ENCODE results near the gene SYNGR3. TPM values are rescaled to one million over a fixed set of nuclear protein-coding genes. Genes with fewer than 3 reads are reported as not detected.
A peak's percentile ranks its signal among the peaks of the same experiment; 100 is the strongest.

The SYNGR3 gene
- total RNA-seq (10 to 100 TPM in 1 of 9 donors, 1 to 10 TPM in 3, under 1 TPM in 3, not detected in 2; 0.54 to 10.9 (median 1.1) TPM), polyA plus RNA-seq (1 to 10 TPM; 3.2 to 5.2 (median 4.4) TPM)
- long read RNA-seq, donor 1: 0 reads
- long read RNA-seq, donor 2: 0 reads
- long read RNA-seq, donor 3: 0 reads
- long read RNA-seq, donor 4: 0 reads
- long read RNA-seq, donor 5, partial matches to known transcripts: 1 of 6 reads
- long read RNA-seq, donor 5, other reads (novel, unspliced or antisense): 0 of 6 reads
- long read RNA-seq, donor 6: 0 reads
- long read RNA-seq, donor 7: 0 reads
- long read RNA-seq, donor 8, partial matches to known transcripts: 0 of 1 reads
- long read RNA-seq, donor 8, other reads (novel, unspliced or antisense): 0 of 1 reads
- long read RNA-seq, donor 9: 0 reads
- long read RNA-seq, donor 10, partial matches to known transcripts: 0 of 3 reads
- long read RNA-seq, donor 10, other reads (novel, unspliced or antisense): 0 of 3 reads

- DNase-seq: no peak
- TF ChIP-seq POLR2A (IDR thresholded peaks at IDR 0.05): no peak
- TF ChIP-seq CTCF (IDR thresholded peaks at IDR 0.05): no peak
- Histone ChIP-seq H3K4me3 (no peak within 1 kb of the TSS), H3K4me1 (replicated peaks in 1 of 2) (peaks cover 4 to 31% of the 10 kb centered on the region in 2 donors), H3K36me3 (replicated peaks in 1 of 2) (peaks cover 0 to 19% of the 10 kb centered on the region in 2 donors), H3K27me3 (peaks cover 22% of the 10 kb centered on the region), H3K27ac (peak within 1 kb of the TSS in 1 of 5 donors; percentile 52), H3K9me3 (replicated peaks in 1 of 3) (no peaks in the 10 kb centered on the region)
- intact Hi-C loops (cut with DNase I): no loop called here
- WGBS, 4 donors: 6 to 19% (median 6%) methylated on average over 14 to 67 of the region's 67 CpGs; no CpG with 5 or more reads in 1 of the 4 donors
Measured at GRCh38 chr16:1989209-1990100, at the start of gene SYNGR3. Gene SYNGR3, plus strand, starts transcription at chr16:1989970. Its CDS starts 133 bp downstream, at chr16:1990103.

GRCh38 chr16:1940273-1941161, 49.3 kb upstream of the SYNGR3 start:
- H3K4me1 ChIP-seq (replicated peaks in 1 of 2): peaks cover 7 to 11% of the 10 kb centered on the region in 2 donors
- TF ChIP-seq POLR2A (IDR thresholded peaks at IDR 0.05): no peak
- TF ChIP-seq CTCF (IDR thresholded peaks at IDR 0.05): no peak
- no peak for DNase-seq
- no peak overlapping the region for H3K4me3 ChIP-seq
- H3K9me3 ChIP-seq (replicated peaks in 1 of 3): no peaks in the 10 kb centered on the region
- intact Hi-C loops (cut with DNase I): no loop called here
- H3K27me3 ChIP-seq: no peaks in the 10 kb centered on the region
- WGBS, 4 donors: 86 to 95% (median 89%) methylated on average over 22 to 23 of the region's 23 CpGs
- no peak overlapping the region for H3K27ac ChIP-seq
- H3K36me3 ChIP-seq (replicated peaks in 1 of 2): peaks cover 0 to 30% of the 10 kb centered on the region in 2 donors

- intact Hi-C loops (cut with DNase I): no loop called here
- DNase-seq: no peak
- no peaks in the 10 kb centered on the region for H3K9me3 ChIP-seq (replicated peaks in 1 of 3)
- H3K4me1 ChIP-seq (replicated peaks in 1 of 2): peaks cover 7 to 11% of the 10 kb centered on the region in 2 donors
- H3K36me3 ChIP-seq (replicated peaks in 1 of 2): peaks cover 0 to 30% of the 10 kb centered on the region in 2 donors
- no peak for TF ChIP-seq CTCF (IDR thresholded peaks at IDR 0.05)
- TF ChIP-seq POLR2A (IDR thresholded peaks at IDR 0.05): no peak
- 87 to 91% (median 89%) methylated on average over 20 to 30 of the region's 30 CpGs for WGBS, 4 donors
- no peak overlapping the region for H3K27ac ChIP-seq
- no peaks in the 10 kb centered on the region for H3K27me3 ChIP-seq
- H3K4me3 ChIP-seq: no peak overlapping the region
Measured at GRCh38 chr16:1941162-1942046, 48.4 kb upstream of the SYNGR3 start.

Measured in adrenal gland (tissue), 19 donors.